C4-2B (cell line): ENCODE measurements around the gene SMIM35.

Experiments used
- H3K27ac ChIP-seq: fragments of 450-650 bp; 2 replicates; pipeline ENCODE4 v1.5.1; 2017
- ZFX ChIP-seq: fragments of 450-650 bp; IDR thresholded peaks from 2 replicates; pipeline ENCODE4 v1.6.1; 2017
- TF ChIP-seq, protein P1 (sequence below): fragments of 450-650 bp; conservative IDR thresholded peaks from 2 replicates; pipeline ENCODE4 v1.5.1; 2017; ENCODE audit warnings: mild to moderate bottlenecking

SMIM35 gene

GRCh38 chr11:118007040-118007439, 79.7 kb downstream of the SMIM35 start:
- H3K27ac ChIP-seq = no peak overlapping the region
- TF ChIP-seq, protein P1, sequence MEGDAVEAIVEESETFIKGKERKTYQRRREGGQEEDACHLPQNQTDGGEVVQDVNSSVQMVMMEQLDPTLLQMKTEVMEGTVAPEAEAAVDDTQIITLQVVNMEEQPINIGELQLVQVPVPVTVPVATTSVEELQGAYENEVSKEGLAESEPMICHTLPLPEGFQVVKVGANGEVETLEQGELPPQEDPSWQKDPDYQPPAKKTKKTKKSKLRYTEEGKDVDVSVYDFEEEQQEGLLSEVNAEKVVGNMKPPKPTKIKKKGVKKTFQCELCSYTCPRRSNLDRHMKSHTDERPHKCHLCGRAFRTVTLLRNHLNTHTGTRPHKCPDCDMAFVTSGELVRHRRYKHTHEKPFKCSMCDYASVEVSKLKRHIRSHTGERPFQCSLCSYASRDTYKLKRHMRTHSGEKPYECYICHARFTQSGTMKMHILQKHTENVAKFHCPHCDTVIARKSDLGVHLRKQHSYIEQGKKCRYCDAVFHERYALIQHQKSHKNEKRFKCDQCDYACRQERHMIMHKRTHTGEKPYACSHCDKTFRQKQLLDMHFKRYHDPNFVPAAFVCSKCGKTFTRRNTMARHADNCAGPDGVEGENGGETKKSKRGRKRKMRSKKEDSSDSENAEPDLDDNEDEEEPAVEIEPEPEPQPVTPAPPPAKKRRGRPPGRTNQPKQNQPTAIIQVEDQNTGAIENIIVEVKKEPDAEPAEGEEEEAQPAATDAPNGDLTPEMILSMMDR = no peak
- no peak for TF ChIP-seq ZFX

GRCh38 chr11:118006153-118006534, 80.6 kb downstream of the SMIM35 start:
- H3K27ac ChIP-seq = no peak overlapping the region
- TF ChIP-seq, protein P1 = no peak
- TF ChIP-seq ZFX = no peak

GRCh38 chr11:118005224-118006152, 81.3 kb downstream of the SMIM35 start:
- no peak overlapping the region for H3K27ac ChIP-seq
- TF ChIP-seq ZFX = no peak
- TF ChIP-seq, protein P1 = no peak

DNA sequence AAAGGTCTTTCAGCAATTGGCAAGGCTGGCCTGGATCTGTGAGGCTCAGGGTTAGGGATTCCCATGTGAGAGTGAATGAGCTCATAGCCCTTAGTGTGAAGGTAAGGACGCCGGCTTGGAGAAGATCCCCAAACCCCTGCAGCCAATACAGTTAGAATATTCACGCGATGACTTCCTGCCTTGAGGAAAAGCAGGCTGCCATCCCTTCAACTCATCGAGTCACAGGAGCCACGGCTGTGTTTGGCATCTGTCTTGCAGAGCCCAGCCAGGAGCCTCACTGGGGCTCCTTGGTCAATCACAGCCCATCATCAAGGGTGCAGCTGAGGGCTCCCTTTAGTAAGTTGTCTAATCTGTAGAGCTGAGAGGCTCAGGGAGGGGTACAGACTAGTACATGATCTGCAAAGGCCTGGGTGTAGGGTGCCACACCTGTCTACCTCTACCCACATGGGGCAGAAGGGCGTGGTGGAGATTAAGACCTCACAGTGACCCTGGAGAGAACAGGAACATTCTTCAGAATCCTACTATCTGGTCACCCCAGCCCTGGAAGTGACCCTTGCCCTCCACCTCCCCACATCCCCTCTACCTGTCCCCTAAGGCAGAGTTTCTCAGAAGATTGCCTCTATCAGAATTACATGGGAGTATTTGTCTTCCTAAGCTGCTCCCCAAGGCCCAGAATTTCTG, 82.1 kb downstream of the SMIM35 start:
- no peak overlapping the region for H3K27ac ChIP-seq
- no peak for TF ChIP-seq ZFX
- TF ChIP-seq, protein P1 = no peak

- H3K27ac ChIP-seq = no peak overlapping the region
- TF ChIP-seq ZFX = no peak
- TF ChIP-seq, protein P1 = no peak
Measured at GRCh38 chr11:118003456-118003855, 83.3 kb downstream of the SMIM35 start.

DNA sequence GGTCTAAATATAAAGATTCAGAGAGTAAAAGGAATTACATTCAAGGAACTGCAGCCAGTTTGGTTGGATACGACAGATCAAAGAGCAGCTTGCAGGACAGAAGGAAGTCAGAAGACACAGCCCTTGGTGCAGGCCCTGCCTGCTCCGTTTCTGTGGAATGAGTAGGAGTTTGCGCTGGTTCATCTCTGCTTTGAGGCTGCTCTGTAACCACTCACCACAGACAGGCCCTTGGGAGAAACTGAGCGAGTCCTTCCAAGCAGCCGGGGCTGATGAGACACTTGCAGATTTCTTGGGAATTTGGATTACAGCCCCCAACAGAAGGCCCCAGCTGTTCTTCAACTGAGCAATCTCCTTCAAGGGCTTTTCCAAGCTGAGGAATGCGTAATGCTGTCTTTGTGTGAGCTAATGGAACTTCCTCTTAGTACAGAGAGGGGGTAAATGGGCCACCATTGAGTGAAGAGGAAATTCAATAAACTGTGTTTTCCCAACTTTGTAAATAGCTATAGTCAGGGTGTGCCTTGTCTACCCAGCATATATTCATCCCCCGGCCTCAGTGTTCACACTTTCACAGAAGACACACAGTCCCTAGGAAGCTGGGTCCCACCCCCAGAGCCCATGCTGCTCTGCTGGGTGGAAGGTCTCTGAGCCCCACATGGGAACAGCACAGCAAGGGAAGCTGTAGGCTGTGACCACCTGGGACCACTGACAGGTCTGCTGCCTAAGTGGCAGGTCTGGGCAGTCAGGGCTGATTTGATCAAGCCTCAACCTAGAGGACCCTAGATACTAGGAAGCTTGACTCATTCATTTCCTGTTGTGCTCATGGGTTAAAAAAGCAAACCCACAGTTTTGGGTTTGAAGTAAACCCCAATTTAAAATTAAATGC, 84.0 kb downstream of the SMIM35 start:
- TF ChIP-seq, protein P1 = no peak
- no peak for TF ChIP-seq ZFX
- H3K27ac ChIP-seq = no peak overlapping the region
